MCF 10A (cell line): ENCODE measurements around the gene DDC. TPM values are rescaled to one million over a fixed set of nuclear protein-coding genes. Genes with fewer than 3 reads are reported as not detected.

Source experiments
- BruUV-seq: library from RNA; stranded (reverse); fragments of 400-500 nt; replicated peaks from 2 replicates; lab custom pipeline; 2021; lab: Mats Ljungman, UMichigan
- CTCF ChIA-PET: fragments of 300-600 bp; sonication (Branson Sonifier 250); formaldehyde crosslinking; extraction: SDS; loops from one replicate; lab custom pipeline; 2021; ENCODE audit warnings: antibody characterized with exemption, inconsistent platforms; lab: Yijun Ruan, JAX
- POLR2A ChIA-PET: fragments of 300-600, 350-650 bp; sonication (Branson Sonifier 250); formaldehyde crosslinking; extraction: SDS; loops from one replicate; lab custom pipeline; 2020; ENCODE audit warnings: antibody characterized with exemption, inconsistent platforms; lab: Yijun Ruan, JAX
- DNase-seq: peaks from one replicate; pipeline ENCODE4 v3.0.0-alpha.2; 2018; ENCODE audit not compliant: unreplicated experiment
- H3K27ac Mint-ChIP-seq: one replicate; pipeline ENCODE4 v1.8.0; 2022; ENCODE audit warnings: mild to moderate bottlenecking, low read depth, mixed read lengths; ENCODE audit not compliant: unreplicated experiment
- H3K27me3 Mint-ChIP-seq: one replicate; pipeline ENCODE4 v1.8.0; 2022; ENCODE audit warnings: mixed read lengths; ENCODE audit not compliant: insufficient read depth, unreplicated experiment
- H3K36me3 Mint-ChIP-seq: one replicate; pipeline ENCODE4 v1.8.0; 2022; ENCODE audit warnings: mild to moderate bottlenecking, moderate library complexity, mixed read lengths; ENCODE audit not compliant: insufficient read depth, unreplicated experiment
- H3K4me1 Mint-ChIP-seq: one replicate; pipeline ENCODE4 v1.8.0; 2022; ENCODE audit warnings: mixed read lengths; ENCODE audit not compliant: insufficient read depth, unreplicated experiment
- H3K4me3 Mint-ChIP-seq: one replicate; pipeline ENCODE4 v1.8.0; 2022; ENCODE audit warnings: mild to moderate bottlenecking, moderate library complexity, mixed read lengths; ENCODE audit not compliant: unreplicated experiment
- H3K9me3 Mint-ChIP-seq: one replicate; pipeline ENCODE4 v1.8.0; 2022; ENCODE audit warnings: mixed read lengths; ENCODE audit not compliant: unreplicated experiment
- intact Hi-C: fragments of 100-400 bp; cut with micrococcal nuclease; formaldehyde crosslinking; loops from 2 replicates; pipeline ENCODE4 v1.14.1; 2022
- total RNA-seq: library from RNA; stranded (reverse); gene quantifications from 2 replicates; pipeline ENCODE4 v1.2.3, GENCODE V29; 2022
- TF ChIP-seq, protein P1 (sequence below): fragments of 200-600 bp; IDR thresholded peaks from one replicate; pipeline ENCODE4 v1.8.0; 2022; ENCODE audit warnings: antibody characterized with exemption, mild to moderate bottlenecking; ENCODE audit not compliant: unreplicated experiment

Gene DDC
- total RNA-seq, 1 experiment from 2014 or later = 0.79 TPM

DNA sequence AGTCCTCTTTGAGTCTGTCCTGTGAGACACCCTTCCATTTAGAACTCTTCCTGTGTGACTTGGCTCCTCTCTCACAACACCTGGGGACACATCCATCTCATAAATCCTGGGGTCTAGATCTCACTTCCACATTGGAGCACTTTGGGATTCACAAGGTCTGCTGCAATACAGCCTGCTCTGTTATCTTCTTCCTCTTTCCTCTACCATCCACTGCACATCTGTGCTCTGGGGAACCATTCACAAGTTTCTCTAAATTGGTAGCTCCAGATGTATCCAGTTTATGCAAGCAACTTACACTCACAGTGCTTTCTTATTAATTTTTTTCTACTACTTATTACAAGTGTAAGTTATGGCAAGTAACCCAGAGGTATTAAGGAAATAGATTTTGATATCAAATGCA lies 109.5 kb downstream of the DDC start:
- Mint-ChIP-seq H3K9me3 (no peaks in the 10 kb centered on the region), H3K4me3 (no peak overlapping the region), H3K36me3 (peaks cover 6% of the 10 kb centered on the region), H3K4me1 (no peaks in the 10 kb centered on the region), H3K27ac (no peak overlapping the region), H3K27me3 (peaks cover 9% of the 10 kb centered on the region)
- CTCF ChIA-PET = interaction anchor here (0.9 to 3.0 kb wide), 3 partner anchors 11 to 686 kb away, joined by 3 to 21 read pairs (median 4); no protein-coding TSS in a partner anchor
- TF ChIP-seq, protein P1, sequence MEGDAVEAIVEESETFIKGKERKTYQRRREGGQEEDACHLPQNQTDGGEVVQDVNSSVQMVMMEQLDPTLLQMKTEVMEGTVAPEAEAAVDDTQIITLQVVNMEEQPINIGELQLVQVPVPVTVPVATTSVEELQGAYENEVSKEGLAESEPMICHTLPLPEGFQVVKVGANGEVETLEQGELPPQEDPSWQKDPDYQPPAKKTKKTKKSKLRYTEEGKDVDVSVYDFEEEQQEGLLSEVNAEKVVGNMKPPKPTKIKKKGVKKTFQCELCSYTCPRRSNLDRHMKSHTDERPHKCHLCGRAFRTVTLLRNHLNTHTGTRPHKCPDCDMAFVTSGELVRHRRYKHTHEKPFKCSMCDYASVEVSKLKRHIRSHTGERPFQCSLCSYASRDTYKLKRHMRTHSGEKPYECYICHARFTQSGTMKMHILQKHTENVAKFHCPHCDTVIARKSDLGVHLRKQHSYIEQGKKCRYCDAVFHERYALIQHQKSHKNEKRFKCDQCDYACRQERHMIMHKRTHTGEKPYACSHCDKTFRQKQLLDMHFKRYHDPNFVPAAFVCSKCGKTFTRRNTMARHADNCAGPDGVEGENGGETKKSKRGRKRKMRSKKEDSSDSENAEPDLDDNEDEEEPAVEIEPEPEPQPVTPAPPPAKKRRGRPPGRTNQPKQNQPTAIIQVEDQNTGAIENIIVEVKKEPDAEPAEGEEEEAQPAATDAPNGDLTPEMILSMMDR = no peak
- POLR2A ChIA-PET = interaction anchor here (0.9 kb wide), 1 partner anchor 11 kb away, joined by 3 read pairs; no protein-coding TSS in a partner anchor
- no TSS peak for BruUV-seq
- no peak for DNase-seq
- intact Hi-C loops = no loop called here

DNA sequence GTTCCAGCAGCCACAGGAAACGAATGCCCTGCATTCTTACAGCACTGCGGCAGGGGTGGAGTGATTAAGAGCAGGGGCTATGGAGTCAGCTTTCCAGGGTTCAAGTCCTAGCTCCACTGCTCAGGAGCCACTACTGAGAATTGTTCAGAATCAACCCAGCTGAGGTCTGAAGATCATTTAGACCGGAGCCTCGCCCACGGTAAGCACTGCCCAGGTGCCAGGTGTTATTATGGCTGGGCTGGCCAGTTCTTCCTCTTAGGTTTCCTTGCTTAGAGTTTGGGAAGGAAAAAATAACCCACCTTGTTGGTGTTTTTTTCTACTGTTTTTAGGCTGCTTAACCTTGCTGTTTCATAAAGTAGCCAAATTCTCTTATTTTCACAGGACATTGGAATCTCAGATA lies 110.2 kb downstream of the DDC start:
- ChIA-PET CTCF (interaction anchor here (3.0 kb wide), 1 partner anchor 12 kb away, joined by 21 read pairs; no protein-coding TSS in a partner anchor), POLR2A (no interaction called here)
- TF ChIP-seq, protein P1 = no peak
- no peaks in the 10 kb centered on the region for H3K9me3 Mint-ChIP-seq
- H3K27ac Mint-ChIP-seq = no peak overlapping the region
- intact Hi-C loops = no loop called here
- peaks cover 6% of the 10 kb centered on the region for H3K36me3 Mint-ChIP-seq
- H3K4me3 Mint-ChIP-seq = no peak overlapping the region
- H3K27me3 Mint-ChIP-seq = peaks cover 9% of the 10 kb centered on the region
- no peaks in the 10 kb centered on the region for H3K4me1 Mint-ChIP-seq
- BruUV-seq = no TSS peak
- no peak for DNase-seq

DNA sequence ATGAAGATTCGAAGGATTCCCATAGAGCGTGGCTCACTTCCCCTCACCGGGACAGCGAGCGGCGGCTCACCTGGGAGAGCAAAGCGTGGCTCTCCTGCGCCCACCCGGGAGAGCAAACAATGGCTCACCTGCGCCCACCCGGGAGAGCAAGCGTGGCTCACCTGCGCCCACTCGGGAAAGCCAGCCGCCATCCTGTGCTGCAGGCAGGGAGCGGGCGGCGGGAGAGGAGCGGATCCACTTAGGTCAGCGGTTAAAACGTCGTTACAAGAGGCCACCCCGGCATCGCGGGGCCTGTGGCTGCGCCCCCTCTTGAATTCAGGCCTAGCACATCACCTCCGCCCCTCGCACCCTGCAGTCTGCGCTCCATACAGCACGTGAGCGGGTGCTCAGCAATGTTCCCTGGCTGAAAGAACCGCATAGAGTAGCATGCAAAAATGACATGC lies 114.6 kb downstream of the DDC start:
- POLR2A ChIA-PET = interaction anchor here (0.6 to 0.8 kb wide), 6 partner anchors 49 to 684 kb away, joined by 3 read pairs; no protein-coding TSS in a partner anchor
- intact Hi-C loops = no loop called here
- TF ChIP-seq, protein P1 = no peak
- Mint-ChIP-seq H3K27ac (peak overlapping the region; percentile 59), H3K36me3 (no peaks in the 10 kb centered on the region), H3K4me3 (peak overlapping the region; percentile 92), H3K9me3 (no peaks in the 10 kb centered on the region), H3K27me3 (peaks cover under 1% of the 10 kb centered on the region), H3K4me1 (peaks cover 22% of the 10 kb centered on the region)
- BruUV-seq = no TSS peak
- no peak for DNase-seq
- CTCF ChIA-PET = interaction anchor here (1.8 kb wide), 1 partner anchor 711 kb away, joined by 6 read pairs; no protein-coding TSS in a partner anchor

DNA sequence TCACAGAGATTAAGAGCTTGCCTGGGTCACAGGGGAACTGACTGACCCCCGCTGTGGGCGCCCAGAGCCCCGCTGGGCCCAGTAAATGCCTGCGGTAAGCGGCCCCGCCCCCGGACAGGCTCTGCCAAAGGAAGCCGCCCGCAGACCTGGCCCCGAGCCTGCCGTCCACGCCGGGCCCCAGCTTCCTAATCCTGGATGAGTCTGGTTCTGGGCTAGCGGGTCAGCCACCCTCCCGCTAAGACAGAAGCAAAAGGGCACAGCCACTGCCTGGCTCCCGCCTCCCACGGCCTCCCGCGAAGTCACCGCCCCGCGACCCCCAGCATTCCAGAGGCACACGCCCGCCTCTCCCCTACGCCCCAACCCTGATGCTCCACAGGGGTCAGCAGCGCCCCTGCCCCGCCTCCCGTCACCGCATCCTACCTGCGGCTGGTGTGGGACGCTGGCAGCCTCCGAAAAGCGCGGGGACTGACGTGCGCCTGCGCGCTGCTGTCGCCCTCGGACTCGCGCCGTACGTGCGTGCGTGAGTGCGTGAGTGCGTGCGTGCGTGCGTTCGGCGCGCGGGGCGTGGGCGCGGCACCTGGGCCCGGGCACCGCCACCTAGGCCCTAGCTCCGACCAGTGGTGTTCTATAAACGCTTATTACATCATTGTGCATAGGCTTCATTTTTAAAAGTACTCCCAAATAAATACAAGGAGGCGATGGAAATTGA lies 115.2 kb downstream of the DDC start, which contains the start of gene FIGNL1:
Gene FIGNL1, minus strand, starts transcription at position 470 of the 709 bp plus-strand sequence. CDS start 3,063 bp downstream, outside the sequence.
- no TSS peak for BruUV-seq
- Mint-ChIP-seq H3K4me3 (peak within 1 kb of the TSS; percentile 92), H3K27me3 (no peaks in the 10 kb centered on the region), H3K4me1 (peaks cover 22% of the 10 kb centered on the region), H3K9me3 (no peaks in the 10 kb centered on the region), H3K27ac (peak within 1 kb of the TSS; percentile 59), H3K36me3 (no peaks in the 10 kb centered on the region)
- ChIA-PET CTCF (interaction anchor here (0.6 to 2.4 kb wide), 4 partner anchors 18 to 711 kb away, joined by 3 to 13 read pairs (median 4); no protein-coding TSS in a partner anchor), POLR2A (interaction anchor here (0.6 to 0.8 kb wide), 6 partner anchors 48 to 684 kb away, joined by 3 read pairs; no protein-coding TSS in a partner anchor)
- TF ChIP-seq, protein P1 = no peak
- intact Hi-C loops = no loop called here
- DNase-seq = peak; percentile 73
